HFFc6 (cell line): ENCODE data around the gene PCSK5. TPM values are rescaled to one million over a fixed set of nuclear protein-coding genes. Genes with fewer than 3 reads are reported as not detected.

ENCODE experiments used
- DNase-seq: peaks from one replicate; pipeline ENCODE4 v3.0.0-alpha.2; 2018
- H3K27ac Mint-ChIP-seq: 2 replicates; pipeline ENCODE4 v1.8.0; 2020; ENCODE audit warnings: mild to moderate bottlenecking, mixed read lengths
- H3K27me3 Mint-ChIP-seq: 2 replicates; pipeline ENCODE4 v1.8.0; 2021; ENCODE audit warnings: mild to moderate bottlenecking, moderate library complexity, mixed read lengths; ENCODE audit not compliant: insufficient read depth
- H3K36me3 Mint-ChIP-seq: 2 replicates; pipeline ENCODE4 v1.8.0; 2021; ENCODE audit warnings: low read depth, mixed read lengths
- H3K4me1 Mint-ChIP-seq: 2 replicates; pipeline ENCODE4 v1.8.0; 2020; ENCODE audit warnings: low read depth, mixed read lengths
- H3K4me3 Mint-ChIP-seq: 2 replicates; pipeline ENCODE4 v1.8.0; 2020; ENCODE audit warnings: mild to moderate bottlenecking, moderate library complexity, mixed read lengths
- H3K9me3 Mint-ChIP-seq: 2 replicates; pipeline ENCODE4 v1.8.0; 2020; ENCODE audit warnings: mild to moderate bottlenecking, mixed read lengths
- CTCF ChIP-seq: fragments of 200-600 bp; sonication (generic); IDR thresholded peaks from 2 replicates; pipeline ENCODE4 v1.5.0; 2021; ENCODE audit warnings: antibody characterized with exemption, mild to moderate bottlenecking
- total RNA-seq, 6 experiments: library from RNA; stranded (reverse); fragmentation: NEBNext Ultra II Directional; extraction: Animal tissue kit (Norgen Biotek cat#: 25700); gene quantifications; 2 replicates in 1 of 6; 3 replicates in 5 of 6; pipeline ENCODE4 v1.2.3, GENCODE V29; 2021

PCSK5 gene
- total RNA-seq, 6 experiments from 2014 or later: 0.18 to 0.36 (median 0.22) TPM

DNA sequence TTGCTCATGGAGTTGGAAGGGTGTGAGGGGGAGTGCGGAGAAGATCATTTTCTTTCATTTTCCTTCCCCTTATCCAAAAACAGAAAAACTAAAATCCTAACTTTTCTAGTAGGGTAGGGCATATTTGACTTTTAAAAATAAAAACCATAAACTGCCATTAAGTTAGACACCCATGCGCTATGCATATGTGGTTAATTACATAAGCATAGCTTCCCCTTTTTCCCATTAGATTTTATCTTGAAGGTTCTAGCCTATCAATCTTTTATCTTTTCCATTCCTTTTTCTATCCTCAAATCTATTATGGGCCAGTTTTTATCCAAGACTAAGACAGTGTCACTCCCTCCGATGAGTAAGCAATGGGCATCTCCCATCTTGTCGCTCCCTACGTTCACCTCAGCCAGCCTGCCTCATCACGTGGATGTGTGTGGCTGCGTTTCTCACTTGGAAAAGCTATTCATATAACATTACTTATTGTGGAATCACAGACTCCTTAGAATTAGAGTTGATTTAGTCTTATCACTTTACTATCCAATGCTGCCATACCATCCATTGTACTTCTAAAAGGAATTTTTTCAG lies 49.2 kb downstream of the PCSK5 start:
- Mint-ChIP-seq H3K27me3 (no peaks in the 10 kb centered on the region), H3K4me3 (no peak overlapping the region), H3K27ac (no peak overlapping the region), H3K4me1 (no peaks in the 10 kb centered on the region), H3K36me3 (no peaks in the 10 kb centered on the region), H3K9me3 (peaks cover 46% of the 10 kb centered on the region)
- no peak for DNase-seq
- TF ChIP-seq CTCF: no peak

GRCh38 chr9:75941066-75941465 lies 50.6 kb downstream of the PCSK5 start:
- H3K36me3 Mint-ChIP-seq: no peaks in the 10 kb centered on the region
- no peak for DNase-seq
- H3K4me1 Mint-ChIP-seq: no peaks in the 10 kb centered on the region
- H3K4me3 Mint-ChIP-seq: no peak overlapping the region
- no peak overlapping the region for H3K27ac Mint-ChIP-seq
- no peaks in the 10 kb centered on the region; the same call in 1 of the 2 replicates for H3K27me3 Mint-ChIP-seq
- peaks cover 50% of the 10 kb centered on the region for H3K9me3 Mint-ChIP-seq
- TF ChIP-seq CTCF: no peak

GRCh38 chr9:75941577-75942311 lies 51.3 kb downstream of the PCSK5 start:
- no peak for DNase-seq
- H3K27me3 Mint-ChIP-seq: no peaks in the 10 kb centered on the region; the same call in 1 of the 2 replicates
- H3K36me3 Mint-ChIP-seq: no peaks in the 10 kb centered on the region
- no peaks in the 10 kb centered on the region for H3K4me1 Mint-ChIP-seq
- H3K27ac Mint-ChIP-seq: no peak overlapping the region
- no peak for TF ChIP-seq CTCF
- no peak overlapping the region for H3K4me3 Mint-ChIP-seq
- H3K9me3 Mint-ChIP-seq: peaks cover 45% of the 10 kb centered on the region

DNA sequence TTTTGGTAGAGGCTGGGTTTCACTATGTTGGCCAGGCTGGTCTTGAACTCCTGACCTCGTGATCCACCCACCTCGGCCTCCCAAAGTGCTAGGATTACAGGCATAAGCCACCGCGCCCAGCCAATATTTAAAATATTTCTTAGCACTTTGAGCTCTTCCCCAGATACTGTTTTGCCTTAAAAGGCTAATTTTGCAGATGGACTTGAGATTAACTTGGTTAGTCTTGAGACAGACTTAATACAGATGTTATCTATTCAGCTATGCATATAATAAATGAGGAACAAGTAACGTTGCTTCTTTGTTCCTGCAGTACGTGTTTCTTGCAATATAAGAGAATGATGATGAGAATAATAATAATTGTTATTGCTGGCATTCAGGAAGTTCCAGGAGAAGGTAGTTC lies 56.3 kb downstream of the PCSK5 start:
- H3K36me3 Mint-ChIP-seq: no peaks in the 10 kb centered on the region
- H3K4me3 Mint-ChIP-seq: no peak overlapping the region
- H3K27me3 Mint-ChIP-seq: no peaks in the 10 kb centered on the region; the same call in 1 of the 2 replicates
- H3K4me1 Mint-ChIP-seq: no peaks in the 10 kb centered on the region
- no peak for TF ChIP-seq CTCF
- H3K27ac Mint-ChIP-seq: no peak overlapping the region
- peaks cover 28% of the 10 kb centered on the region for H3K9me3 Mint-ChIP-seq
- DNase-seq: no peak

GRCh38 chr9:75947233-75947632 lies 56.8 kb downstream of the PCSK5 start:
- no peaks in the 10 kb centered on the region for H3K4me1 Mint-ChIP-seq
- H3K27me3 Mint-ChIP-seq: no peaks in the 10 kb centered on the region; the same call in 1 of the 2 replicates
- TF ChIP-seq CTCF: no peak
- H3K9me3 Mint-ChIP-seq: peaks cover 24% of the 10 kb centered on the region
- H3K27ac Mint-ChIP-seq: no peak overlapping the region
- no peak overlapping the region for H3K4me3 Mint-ChIP-seq
- H3K36me3 Mint-ChIP-seq: no peaks in the 10 kb centered on the region
- DNase-seq: no peak
